GM12864 (cell line): ENCODE data around the gene NHSL1.

Experiments used
- DNase-seq: peaks from one replicate; pipeline ENCODE4 v3.0.0-alpha.2; 2011; ENCODE audit warnings: low read depth
- H3K4me3 ChIP-seq: 2 replicates; pipeline ENCODE4 v1.5.1; 2011; ENCODE audit warnings: mild to moderate bottlenecking, low read depth, low read length, control low read depth
- TF ChIP-seq, protein P1 (sequence below): IDR thresholded peaks from 2 replicates; pipeline ENCODE4 v1.5.1; 2011; ENCODE audit warnings: low read depth, mild to moderate bottlenecking, moderate library complexity, low read length, control low read depth, inconsistent platforms; ENCODE audit errors: missing control alignments

The NHSL1 gene

DNA sequence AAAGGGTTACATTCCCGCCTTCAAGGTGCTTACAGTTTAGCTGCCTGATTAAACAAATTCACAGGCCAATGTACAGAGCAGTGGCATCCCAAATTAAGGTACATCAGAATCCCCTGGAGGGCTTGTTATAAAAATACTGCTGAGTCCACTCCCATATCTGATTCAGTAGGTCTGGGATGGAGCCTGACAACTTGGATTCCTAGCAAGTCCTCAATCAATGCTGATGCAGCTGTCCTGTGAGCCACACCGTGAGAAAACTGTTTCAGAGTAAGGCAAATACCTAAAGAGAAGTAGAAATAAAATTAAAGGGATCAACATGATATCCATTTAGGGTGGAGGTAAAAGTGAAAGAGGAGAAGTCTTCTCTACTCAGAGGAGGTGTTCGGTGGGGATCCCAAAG lies 16.5 kb downstream of the NHSL1 start:
- TF ChIP-seq, protein P1, sequence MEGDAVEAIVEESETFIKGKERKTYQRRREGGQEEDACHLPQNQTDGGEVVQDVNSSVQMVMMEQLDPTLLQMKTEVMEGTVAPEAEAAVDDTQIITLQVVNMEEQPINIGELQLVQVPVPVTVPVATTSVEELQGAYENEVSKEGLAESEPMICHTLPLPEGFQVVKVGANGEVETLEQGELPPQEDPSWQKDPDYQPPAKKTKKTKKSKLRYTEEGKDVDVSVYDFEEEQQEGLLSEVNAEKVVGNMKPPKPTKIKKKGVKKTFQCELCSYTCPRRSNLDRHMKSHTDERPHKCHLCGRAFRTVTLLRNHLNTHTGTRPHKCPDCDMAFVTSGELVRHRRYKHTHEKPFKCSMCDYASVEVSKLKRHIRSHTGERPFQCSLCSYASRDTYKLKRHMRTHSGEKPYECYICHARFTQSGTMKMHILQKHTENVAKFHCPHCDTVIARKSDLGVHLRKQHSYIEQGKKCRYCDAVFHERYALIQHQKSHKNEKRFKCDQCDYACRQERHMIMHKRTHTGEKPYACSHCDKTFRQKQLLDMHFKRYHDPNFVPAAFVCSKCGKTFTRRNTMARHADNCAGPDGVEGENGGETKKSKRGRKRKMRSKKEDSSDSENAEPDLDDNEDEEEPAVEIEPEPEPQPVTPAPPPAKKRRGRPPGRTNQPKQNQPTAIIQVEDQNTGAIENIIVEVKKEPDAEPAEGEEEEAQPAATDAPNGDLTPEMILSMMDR: no peak
- no peak for DNase-seq
- no peak overlapping the region for H3K4me3 ChIP-seq

DNA sequence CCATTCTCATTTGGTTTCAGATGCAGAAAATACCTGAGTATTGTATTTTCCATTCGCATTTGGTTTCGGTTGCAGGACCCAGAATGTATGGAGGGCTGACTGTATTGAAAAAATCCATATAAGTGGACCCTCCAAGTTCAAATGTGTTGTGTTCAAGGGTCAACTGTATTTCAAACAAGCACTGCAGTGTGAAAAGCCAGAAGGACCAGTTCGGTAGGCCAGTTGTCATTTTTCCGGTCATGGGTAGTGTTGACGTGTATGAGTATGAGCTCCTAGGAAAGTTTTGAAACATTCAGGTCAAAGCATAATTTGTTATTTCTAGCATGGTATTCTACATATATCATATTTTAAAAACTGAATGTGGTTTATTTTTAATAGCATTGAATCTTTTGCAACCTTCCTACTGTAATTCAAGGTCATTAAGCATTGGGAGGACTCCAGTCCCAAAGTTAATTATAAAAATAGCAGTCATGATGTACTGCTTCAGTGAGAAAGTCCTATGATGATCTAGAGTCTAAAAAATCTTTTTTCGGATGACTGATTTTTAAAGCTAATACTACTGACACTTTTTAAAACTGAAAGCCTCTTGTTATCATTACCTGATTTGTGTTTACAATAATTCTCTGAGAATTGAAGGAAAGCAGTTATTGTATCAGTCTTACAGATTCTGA lies 18.9 kb downstream of the NHSL1 start:
- TF ChIP-seq, protein P1: no peak
- no peak overlapping the region for H3K4me3 ChIP-seq
- no peak for DNase-seq

DNA sequence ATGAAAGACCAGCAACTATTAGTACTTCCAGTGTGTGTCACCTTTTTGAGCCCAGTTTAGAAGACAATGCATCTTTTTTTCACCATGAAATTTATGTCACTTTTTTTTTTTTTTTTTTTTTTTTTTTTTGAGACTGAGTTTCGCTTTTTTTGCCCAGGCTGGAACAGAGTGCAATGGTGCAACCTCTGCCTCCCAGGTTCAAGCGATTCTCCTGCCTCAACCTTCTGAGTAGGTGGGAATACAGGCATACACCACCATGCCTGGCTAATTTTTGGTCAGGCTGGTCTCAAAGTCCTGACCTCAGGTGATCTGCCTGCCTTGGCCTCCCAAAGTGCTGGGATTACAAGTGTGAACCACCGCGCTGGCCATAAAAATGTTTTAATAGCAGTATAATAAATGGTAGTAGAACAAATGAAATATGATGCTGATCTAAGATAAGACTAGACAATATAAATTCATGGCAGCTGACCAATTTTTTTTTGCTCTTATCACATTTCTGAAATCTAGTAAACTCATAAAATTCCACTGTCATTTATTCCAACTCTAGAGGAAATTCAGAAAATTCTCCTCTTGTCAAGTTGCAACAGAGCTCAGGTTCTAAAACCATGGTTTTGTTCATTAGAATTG lies 21.3 kb downstream of the NHSL1 start:
- H3K4me3 ChIP-seq: no peak overlapping the region
- TF ChIP-seq, protein P1: no peak
- DNase-seq: no peak

DNA sequence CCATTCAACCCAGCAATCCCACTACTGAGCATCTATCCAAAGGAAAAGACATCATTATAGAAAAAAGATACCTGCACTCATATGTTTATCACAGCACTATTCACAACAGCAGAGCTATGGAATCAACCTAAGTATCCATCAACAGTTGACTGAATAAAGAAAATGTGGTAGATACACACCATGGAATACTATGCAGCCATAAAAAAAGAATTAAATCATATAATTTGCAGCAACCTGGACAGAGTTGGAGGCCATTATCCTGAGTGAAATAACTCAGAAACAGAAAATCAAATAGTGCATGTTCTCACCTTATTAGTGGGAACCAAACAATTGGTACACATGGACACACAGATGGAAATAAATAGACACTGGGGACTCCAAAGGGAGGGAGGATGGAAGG lies 23.2 kb downstream of the NHSL1 start:
- no peak overlapping the region for H3K4me3 ChIP-seq
- DNase-seq: no peak
- TF ChIP-seq, protein P1: no peak

DNA sequence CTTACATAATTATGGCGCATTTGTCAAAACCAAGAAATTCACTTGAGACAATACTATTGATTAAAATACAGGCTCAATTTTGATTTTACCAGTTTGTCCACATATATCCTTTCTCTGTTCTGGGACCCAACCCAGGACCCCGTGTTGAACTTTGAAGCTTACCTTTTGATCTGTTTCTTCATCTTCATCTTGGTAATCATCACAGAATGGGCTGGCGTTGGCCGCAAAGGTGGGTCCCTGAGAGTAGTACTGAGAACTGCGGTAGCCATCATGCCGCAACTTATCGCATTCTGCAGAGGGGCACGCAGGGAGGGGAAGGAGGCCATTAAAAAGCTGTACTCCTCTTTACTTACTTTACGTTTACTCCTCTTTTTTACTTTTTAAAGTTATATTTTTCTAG lies 26.1 kb downstream of the NHSL1 start:
- DNase-seq: no peak
- H3K4me3 ChIP-seq: no peak overlapping the region
- TF ChIP-seq, protein P1: no peak

DNA sequence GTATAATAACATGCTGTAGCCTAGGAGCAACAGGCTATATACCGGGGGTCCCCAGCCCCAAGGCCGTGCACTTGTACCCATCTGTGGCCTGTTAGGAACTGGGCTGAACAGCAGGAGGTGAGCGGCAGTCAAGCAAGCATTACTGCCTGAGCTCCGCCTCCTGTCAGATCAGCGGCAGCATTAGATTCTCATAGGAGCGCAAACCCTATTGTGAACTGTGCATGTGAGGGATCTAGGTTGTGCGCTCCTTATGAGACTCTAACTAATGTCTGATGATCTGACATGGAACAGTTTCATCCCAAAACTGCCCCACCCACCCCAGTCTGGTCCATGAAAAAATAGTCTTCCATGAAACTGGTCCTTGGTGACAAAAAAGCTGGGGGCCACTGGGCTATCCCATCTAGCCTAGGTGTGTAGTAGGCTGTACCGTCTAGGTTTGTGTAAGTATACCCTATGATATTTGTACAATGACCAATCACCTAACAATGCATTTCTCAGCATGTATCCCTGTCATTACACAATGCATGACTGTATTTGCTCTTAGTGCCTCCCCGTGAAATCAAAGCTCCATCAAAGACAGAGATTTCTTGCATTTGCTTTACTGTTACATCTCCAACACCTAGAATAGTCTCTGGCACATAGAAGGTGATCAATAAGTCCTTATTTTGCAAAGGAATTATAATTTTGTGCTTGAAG lies 30.8 kb downstream of the NHSL1 start:
- TF ChIP-seq, protein P1: no peak
- DNase-seq: no peak

More for the DNA sequence above, 30.8 kb downstream of the NHSL1 start:
- H3K4me3 ChIP-seq: no peak overlapping the region
